ENCODE results near the gene MPPED1.

Gene MPPED1

DNA sequence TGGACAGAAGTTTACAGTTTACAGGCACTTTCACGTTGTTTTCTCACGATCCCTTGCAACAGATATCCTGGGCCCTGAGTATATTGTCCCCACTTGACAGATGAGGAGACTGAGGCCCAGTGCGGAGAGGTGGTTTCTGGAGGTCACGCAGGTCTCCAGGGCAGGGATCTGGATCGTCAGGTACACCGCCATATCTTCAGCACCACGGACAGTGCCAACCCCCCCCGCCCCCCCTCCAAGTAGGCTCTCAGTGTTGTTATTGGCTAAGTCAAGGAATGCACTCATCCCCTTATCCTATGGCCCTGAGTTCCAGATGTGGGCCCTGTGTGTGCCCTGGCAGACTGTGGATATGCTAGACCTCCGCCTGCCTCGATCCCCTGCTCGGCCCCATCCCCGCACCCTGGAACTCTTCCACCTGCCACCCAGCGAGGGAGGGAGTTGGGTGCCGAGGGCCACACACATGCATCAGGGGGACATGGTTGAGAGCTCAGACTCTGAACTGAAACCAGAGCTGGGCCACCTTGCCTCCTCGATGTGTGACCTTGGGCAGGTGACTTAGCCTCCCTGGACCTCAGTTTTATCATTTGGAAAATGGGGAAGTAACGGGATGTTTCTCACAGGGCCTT, 37.5 kb downstream of the MPPED1 start:
- no peak for DNase-seq

DNA sequence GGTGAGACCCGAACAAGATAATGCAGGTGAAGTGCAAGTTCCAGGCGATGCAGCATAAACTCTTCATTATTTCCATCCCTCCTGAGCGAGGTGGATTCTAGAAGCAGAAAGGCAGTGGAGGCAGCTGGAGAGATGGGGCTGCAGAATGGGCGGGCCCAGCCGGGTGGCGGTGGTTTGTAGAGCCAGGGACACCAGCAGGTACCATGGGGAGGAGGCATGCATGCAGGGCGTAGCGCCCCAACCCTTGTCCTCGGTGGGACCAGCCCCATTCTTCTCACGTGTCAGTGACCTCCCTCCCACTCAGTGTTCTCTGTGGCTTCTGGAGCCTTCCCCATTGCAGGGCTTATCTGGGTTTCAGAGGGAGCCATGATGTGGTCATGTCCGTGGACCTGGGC, 38.0 kb downstream of the MPPED1 start:
- no peak for DNase-seq

DNA sequence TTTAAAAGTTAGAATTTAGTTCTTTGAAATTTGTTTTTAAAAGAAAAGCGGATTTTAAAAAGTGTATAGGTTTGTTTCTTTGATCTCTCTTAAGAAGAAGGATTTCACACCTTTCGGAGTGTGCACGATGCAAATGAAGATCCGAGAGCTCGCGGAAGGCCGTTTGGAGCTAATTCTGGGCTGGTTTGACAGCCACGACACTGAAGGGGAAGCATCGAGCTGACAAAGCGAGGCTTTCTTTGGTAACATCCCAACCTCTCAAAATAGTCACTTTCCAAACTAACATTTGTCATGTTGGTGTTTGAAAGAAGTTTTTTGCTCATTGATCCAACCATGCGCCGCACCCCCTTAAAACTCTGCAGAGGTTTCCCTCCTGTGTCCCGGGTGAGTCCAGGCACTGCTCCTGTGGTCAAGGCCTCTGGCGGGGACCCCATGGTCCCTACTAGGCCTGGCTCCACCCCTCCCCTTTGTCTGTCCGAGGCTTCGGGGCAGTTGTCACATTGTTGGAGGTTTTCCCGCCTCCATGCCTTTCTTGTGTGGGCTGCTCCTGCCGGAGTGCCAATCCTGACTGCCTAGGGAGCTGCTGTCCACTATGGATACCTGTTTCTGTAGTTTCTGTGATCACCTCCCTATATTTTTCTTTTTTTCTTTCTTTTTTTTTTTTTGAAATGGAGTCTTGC, 39.7 kb downstream of the MPPED1 start:
- no peak for DNase-seq

DNA sequence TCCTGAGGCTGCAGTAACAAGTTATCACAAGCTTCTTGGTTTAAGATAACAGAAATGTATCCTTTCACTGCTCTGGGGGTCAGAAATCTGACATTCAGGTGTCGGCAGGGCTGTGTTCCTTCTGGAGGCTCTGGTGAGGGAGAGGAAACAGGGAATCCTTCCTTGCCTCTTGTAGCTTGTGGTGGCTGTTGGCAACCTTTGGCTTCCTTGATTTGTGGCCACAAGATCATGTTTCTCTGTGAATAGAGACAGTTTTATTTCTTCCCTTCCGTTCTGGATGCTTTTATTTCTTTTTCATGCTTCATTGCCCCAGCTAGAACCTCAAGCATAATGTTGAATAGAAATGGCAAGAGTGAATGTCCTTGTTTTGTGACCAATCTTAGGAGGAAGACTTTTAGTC, 44.0 kb downstream of the MPPED1 start:
- no peak for DNase-seq

- DNase-seq = no peak
Observed at GRCh38 chr22:43457002-43457401, 45.2 kb downstream of the MPPED1 start.

- DNase-seq = no peak
Observed at GRCh38 chr22:43462701-43463100, 50.9 kb downstream of the MPPED1 start.

DNA sequence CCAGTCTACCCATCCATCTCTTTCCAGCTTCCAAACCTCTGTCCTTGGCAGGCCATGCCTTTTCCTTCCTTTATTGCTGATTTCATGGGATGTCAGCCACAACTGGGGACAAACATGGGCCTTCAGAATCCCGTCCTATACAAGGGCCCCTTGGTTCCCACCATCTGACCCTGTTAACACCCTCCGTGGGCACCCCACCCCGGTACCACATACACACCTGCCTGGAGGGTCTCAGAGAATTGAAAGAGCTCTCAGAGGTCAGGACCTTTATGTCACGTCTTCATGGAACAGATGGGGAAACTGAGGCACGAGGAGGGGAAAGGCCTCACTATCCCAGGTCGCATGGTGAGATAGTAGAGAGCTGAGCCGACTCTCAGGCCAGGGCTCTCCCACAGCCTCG, 53.0 kb downstream of the MPPED1 start:
- DNase-seq = no peak

DNA sequence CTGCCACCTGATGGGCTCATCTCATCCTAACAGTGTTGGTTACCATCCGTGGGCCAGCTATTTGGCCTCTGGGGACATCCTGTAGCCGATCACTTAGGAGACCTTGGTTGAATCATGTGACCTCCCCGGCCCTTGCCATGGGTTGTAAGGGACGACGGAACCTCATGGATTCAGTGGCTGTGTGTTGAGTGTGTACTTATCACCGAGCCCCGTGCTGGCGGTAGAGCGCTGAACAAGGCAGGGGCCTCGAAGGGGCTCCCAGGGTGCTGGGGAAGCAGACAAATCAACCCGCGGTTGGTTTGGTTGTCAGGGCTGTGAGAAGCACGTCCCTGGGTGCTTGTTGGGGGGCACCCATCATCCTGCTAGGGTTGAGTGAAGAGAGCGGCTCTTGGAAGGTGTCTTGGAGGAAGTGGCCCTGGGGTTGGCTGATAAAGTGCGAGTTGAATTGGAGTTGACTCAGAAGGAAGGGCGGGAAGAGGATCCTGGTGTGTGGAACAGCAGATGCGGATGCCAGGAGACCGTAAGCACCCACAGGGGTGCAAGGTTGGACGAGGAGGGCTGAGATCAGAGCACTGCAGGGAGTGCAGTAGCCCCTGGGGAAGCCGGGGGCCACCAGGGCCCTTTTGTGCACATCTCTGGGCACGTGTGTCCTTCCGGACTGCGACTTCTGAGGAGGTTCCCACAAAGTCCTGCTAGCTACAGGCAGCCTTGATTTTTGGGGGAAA, 53.6 kb downstream of the MPPED1 start:
- no peak for DNase-seq

DNA sequence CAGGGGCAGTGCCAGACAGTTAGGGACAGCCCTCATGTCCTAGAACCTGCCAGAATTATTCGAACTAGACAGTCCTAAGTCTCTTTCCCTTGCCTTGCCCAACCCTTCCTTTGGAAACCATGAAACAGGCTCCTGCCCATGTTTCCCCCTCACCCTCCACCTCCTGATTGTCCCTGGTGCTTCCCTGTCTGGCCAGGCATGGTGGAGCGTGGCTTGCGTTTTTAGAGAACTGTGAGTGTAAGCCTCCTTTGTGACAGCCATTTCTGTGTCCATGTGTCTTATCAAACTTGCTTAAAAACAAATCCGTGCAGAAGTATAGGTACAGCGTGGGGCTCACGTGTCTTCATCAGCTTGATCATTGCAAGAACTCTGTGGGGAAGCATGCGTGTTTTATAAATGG, 54.9 kb downstream of the MPPED1 start:
- DNase-seq = no peak

DNA sequence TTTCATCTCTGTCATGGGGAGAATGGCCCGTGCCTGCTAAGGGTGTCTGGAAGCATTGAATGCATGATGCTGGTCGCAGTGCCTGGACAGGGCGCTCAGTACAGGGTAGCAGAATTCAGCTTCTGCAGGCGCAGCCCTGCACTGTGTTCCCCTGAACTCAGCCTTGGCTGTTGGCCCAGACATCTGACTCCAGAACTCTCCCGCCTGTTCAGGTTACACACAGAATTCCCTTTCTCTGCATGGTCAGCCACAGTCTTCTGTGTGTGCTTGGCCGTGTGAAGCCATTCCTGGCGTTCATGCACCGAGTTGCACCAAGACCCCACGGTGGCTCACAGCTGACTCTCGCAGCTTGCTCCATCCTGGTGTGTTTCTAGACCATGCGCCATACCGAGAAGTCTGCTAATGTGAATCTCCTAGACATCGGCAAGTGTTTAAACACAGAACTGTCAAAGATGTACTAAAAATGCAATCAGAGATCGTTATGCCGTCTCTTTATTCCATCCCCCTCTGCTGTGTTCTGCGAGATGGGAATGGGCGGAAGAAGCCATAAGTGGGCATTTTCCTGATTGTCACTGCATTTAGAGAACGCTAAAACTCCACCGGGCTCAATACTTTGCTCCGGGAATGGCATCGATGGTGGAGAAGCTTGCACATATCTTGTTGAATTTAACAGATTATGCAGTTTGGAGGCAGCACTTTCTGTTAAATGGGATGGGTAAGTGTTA, 55.6 kb downstream of the MPPED1 start:
- no peak for DNase-seq

DNA sequence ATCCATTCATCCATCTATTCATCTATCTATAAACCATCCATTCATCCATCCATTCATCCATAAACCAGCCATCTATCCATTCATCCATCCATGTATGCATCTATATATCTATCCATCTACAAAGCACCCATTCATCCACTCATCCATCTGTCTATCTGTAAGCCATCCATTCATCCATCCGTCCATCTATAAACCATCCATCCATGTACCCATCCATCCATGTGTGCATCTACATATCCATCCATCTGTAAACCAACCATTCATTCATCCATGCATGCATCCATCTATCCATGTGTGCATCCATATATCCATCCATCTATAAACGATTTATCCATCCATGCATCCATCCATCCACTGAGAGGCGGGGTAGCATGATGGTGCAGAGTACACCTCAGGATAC, 58.4 kb downstream of the MPPED1 start:
- DNase-seq = no peak

DNA sequence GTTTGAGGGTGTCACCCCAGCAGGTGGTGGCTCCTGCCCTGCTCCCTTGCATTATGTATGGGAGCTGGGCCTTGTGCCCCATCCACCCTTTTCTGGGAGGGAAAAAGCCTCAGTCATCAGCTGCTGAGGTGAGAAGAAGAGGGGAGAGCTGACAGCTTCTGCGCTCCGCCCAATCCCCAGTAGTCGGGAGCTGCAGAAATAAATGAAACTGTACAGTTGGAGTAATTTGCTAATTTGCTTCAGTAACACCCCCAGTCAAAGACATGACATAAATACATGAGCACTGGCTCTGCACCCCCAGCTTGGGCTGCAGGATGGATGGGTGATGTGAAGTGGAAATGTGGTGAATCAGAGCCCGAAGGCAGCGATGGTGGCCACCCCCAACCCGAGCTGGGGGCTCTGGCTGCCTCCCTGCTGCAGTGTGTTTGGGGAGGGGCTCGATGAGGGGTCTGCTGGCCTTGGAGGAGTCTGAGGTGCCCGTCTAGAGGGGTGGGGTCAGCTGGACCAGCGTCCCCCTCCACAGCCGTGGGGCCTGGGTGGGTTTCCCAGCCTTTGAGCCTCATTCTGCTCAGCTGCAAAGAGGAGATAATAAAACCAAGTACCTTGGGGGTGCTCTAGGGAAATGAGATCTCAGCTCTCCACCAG, 59.2 kb downstream of the MPPED1 start:
- DNase-seq = no peak

GRCh38 chr22:43471606-43472135, 59.9 kb downstream of the MPPED1 start:
- no peak for DNase-seq

DNA sequence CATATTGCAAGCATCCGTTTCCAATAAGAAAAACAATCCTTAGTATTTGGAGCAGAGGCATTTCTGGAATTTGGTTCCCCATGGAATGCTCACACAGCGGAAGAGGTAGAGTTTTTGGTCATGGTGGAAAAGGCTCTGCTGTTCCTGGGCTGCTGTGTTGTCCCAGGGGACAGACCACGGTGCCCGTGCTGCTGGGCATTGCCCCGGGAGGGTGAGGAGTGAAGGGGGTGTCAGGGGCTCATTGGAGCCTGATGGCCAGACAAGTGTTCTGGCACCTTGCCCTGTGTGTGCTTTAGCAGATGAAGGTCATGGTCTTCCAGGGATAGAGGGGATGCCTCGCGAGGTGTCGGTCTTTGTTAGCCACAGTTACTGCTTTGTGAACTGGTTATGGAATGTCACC, 61.2 kb downstream of the MPPED1 start:
- DNase-seq = no peak

DNA sequence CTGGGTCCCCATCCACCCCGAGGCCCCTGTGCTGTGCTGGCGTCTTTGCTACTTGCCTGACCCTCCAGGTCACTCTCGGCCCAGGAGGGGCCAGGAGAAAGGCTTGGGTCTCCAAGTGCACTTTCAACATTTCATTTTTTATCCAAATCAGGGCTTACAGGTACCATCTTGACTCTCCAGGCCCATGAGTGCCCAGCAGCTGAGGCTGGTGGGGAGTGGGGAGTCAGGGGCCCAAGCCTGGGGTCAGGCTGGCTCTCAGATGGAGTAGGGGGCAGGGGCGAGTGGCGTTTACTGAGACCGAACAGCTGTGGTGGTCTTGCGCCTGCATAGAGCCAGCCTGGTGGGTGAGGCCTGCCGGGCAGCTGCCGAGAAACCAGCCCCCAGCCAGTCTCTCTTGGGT, 61.6 kb downstream of the MPPED1 start:
- no peak for DNase-seq

- no peak for DNase-seq
Observed at GRCh38 chr22:43474161-43475101, 62.6 kb downstream of the MPPED1 start.

- no peak for DNase-seq
Observed at GRCh38 chr22:43475549-43476076, 63.8 kb downstream of the MPPED1 start.

DNA sequence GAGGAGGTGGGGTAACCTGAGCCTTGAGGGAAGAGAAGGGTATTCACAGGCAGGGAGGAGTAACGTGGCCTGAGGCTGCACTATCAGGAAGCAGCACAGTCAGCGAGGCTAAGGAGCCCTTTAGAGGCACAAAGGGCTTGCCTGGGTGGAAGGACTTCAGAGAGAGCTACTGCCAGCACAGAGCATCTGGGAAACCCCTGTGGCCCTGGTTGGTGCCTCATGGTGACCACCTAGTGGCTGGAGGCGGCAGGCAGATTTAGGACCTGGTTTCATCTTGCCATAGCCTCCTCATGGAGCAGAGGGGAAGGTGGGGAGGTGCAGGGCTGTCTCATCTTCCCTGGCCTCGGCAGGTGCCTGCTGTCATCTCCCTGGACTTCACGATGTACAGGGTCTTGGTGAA, 64.5 kb downstream of the MPPED1 start:
- DNase-seq = no peak

GRCh38 chr22:43476751-43477725, 65.2 kb downstream of the MPPED1 start:
- DNase-seq = no peak

GRCh38 chr22:43477966-43478365, 66.2 kb downstream of the MPPED1 start:
- DNase-seq = no peak

Measured in activated T-cell treated with anti-CD3 and anti-CD28 coated beads, Interleukin-2, amount 50 U/mL, for 48 hours (primary cell).